ENCODE data around the gene LSG1.

The LSG1 gene

DNA sequence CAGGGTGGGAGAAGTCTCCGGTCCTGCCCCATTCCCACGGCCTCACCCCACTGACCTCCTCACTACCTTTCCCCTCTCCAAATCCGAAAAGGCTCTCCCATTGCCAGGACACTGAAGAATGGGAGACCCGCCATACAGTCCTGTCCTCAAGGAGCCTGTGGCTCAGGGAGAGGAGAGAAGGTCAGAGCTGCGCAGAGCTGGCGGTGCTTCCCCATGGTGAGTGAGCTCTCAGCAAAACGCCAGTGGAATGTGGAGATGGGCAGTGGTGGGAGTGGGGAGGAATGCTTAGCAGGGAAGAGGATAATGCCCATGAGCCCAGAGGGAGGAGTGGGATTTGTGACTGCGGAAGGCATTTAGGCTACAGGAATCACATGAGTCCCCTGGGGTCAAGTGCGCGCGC lies 33.8 kb upstream of the LSG1 start:
- Histone ChIP-seq H3K36me3 (no peaks in the 10 kb centered on the region), H3K27ac (no peak overlapping the region), H3K27me3 (no peaks in the 10 kb centered on the region), H3K4me1 (no peaks in the 10 kb centered on the region), H3K4me3 (no peak overlapping the region), H3K9me3 (no peaks in the 10 kb centered on the region)
- intact Hi-C loops (cut with DNase I; ENCODE audit: low total_unique reads): no loop called here
- DNase-seq: no peak
- TF ChIP-seq, protein P1, sequence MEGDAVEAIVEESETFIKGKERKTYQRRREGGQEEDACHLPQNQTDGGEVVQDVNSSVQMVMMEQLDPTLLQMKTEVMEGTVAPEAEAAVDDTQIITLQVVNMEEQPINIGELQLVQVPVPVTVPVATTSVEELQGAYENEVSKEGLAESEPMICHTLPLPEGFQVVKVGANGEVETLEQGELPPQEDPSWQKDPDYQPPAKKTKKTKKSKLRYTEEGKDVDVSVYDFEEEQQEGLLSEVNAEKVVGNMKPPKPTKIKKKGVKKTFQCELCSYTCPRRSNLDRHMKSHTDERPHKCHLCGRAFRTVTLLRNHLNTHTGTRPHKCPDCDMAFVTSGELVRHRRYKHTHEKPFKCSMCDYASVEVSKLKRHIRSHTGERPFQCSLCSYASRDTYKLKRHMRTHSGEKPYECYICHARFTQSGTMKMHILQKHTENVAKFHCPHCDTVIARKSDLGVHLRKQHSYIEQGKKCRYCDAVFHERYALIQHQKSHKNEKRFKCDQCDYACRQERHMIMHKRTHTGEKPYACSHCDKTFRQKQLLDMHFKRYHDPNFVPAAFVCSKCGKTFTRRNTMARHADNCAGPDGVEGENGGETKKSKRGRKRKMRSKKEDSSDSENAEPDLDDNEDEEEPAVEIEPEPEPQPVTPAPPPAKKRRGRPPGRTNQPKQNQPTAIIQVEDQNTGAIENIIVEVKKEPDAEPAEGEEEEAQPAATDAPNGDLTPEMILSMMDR (IDR thresholded peaks at IDR 0.05): no peak

DNA sequence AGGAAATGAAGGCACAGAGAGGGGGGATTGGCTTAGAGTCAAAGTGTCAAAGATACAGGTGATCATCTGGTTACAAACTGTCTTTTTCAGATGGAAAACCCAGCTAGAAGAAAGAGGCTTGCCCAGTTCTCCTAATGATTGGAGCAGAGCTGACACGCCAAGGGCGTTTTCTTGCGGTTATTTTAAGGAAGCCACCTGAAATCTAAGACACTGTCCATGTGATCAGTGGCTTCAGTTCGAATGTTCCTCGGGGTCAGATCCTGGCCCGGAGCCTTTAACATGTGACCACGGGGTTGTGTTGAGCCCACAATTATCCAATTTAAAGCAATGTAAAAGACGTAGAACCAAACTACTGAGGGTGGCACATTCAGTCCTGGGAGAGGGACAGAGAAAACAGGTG lies 33.2 kb upstream of the LSG1 start:
- H3K4me1 ChIP-seq: no peaks in the 10 kb centered on the region
- intact Hi-C loops (cut with DNase I; ENCODE audit: low total_unique reads): no loop called here
- no peaks in the 10 kb centered on the region for H3K27me3 ChIP-seq
- no peaks in the 10 kb centered on the region for H3K9me3 ChIP-seq
- no peak for DNase-seq
- H3K4me3 ChIP-seq: no peak overlapping the region
- H3K36me3 ChIP-seq: no peaks in the 10 kb centered on the region
- TF ChIP-seq, protein P1 (IDR thresholded peaks at IDR 0.05): no peak
- no peak overlapping the region for H3K27ac ChIP-seq

DNA sequence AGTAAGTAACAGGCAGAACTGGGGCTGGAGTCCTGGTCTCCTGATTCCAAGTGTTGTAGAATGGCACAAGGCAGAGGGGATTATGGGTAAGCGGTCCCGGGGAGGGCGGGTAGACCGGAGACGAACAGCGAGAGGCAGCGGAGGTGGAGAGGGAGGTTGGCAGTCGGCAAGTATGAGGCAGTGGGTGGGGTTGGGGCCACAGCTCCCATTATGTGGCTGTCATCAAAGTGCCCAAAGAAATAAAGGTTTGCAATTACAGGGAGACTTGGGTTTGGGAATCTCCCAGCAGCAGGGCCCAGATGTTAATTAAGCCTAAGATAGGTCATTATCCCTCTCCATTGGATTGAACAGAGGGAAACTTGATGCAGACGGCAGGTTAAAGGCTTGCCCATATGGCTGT lies 30.6 kb upstream of the LSG1 start:
- Histone ChIP-seq H3K27ac (no peak overlapping the region), H3K36me3 (no peaks in the 10 kb centered on the region), H3K4me3 (no peak overlapping the region), H3K4me1 (no peaks in the 10 kb centered on the region), H3K27me3 (no peaks in the 10 kb centered on the region), H3K9me3 (peaks cover 0 to 6% (median 5%) of the 10 kb centered on the region in 3 donors)
- intact Hi-C loops (cut with DNase I; ENCODE audit: low total_unique reads): no loop called here
- TF ChIP-seq, protein P1 (IDR thresholded peaks at IDR 0.05): no peak
- no peak for DNase-seq

DNA sequence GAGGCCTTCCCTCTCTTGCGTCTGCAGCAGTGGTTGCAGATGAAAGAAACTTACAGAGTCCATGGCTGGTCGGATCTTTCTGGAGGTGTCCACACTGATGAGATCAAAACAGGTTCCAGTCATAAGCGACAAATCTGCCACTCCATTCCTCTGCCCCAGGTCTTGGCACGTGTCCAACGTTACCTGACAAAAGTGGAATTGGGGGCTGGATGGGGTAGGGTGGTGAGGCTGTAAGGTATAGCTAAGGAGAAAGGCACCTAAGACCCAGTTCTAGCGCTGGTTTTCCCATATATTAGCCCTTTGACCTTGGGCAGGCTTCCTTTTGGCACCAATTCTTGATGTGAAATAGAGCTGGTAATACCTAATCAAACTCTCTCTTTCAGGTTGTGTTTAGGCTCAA lies 24.7 kb upstream of the LSG1 start:
- H3K4me3 ChIP-seq: no peak overlapping the region
- TF ChIP-seq, protein P1 (IDR thresholded peaks at IDR 0.05): no peak
- peaks cover 0 to 12% of the 10 kb centered on the region in 2 donors for H3K27me3 ChIP-seq
- H3K4me1 ChIP-seq: no peaks in the 10 kb centered on the region
- intact Hi-C loops (cut with DNase I; ENCODE audit: low total_unique reads): no loop called here
- H3K36me3 ChIP-seq: no peaks in the 10 kb centered on the region
- no peak overlapping the region for H3K27ac ChIP-seq
- peaks cover 0 to 6% (median 5%) of the 10 kb centered on the region in 3 donors for H3K9me3 ChIP-seq
- no peak for DNase-seq

DNA sequence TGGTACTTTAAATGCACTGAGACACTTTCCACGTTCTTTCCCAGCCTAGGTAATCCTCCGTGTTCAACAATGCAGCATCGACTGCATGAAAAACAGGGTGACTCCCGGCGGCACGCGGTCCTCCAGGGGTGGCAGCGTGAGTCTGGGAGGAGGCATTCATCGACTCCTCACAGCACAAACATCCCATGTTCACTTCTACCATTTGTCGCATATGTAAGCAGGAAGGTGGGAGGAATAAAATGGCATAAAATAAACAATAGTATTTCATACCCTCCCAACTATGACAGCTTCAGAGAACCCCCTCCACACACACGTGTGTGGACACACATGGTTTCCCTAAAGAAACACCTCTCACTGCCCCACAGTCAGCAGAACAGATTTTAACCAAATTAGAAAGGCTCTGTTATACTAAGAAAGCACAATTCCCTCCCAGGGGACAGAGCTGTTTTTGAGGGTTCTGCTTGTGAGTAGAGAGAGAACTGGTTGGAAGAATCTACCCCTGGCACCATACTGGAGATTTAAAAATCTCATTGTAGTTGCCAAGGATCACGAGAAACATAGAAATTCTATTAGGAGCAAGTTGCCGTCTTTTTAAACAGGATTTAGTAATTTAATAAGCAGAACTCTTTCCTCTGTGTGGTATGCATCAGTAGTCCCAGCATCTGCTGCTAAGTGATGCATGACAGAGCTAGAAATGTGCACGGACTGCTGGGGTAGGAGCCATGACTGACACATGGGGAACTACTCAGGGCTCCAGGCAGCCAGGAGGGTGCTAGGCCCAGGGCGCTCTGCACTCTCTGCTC lies 19.7 kb upstream of the LSG1 start:
- intact Hi-C loops (cut with DNase I; ENCODE audit: low total_unique reads): no loop called here
- Histone ChIP-seq H3K27me3 (peaks cover 0 to 24% of the 10 kb centered on the region in 2 donors), H3K4me3 (no peak overlapping the region), H3K27ac (no peak overlapping the region), H3K36me3 (no peaks in the 10 kb centered on the region), H3K9me3 (no peaks in the 10 kb centered on the region), H3K4me1 (peaks cover 0 to 23% (median 17%) of the 10 kb centered on the region in 4 donors)
- TF ChIP-seq, protein P1 (IDR thresholded peaks at IDR 0.05): no peak
- no peak for DNase-seq

Measured in tibial artery (tissue), 4 donors.